Esophagus muscularis mucosa (tissue), 4 donors: Measurements from ENCODE around the gene ANKRD33B. TPM values are rescaled to one million over a fixed set of nuclear protein-coding genes. Genes with fewer than 3 reads are reported as not detected.
"Not testable (repeated sequence)": the region's sequence is repeated elsewhere in the genome, so short reads cannot be mapped to it uniquely, and the experiment has no call there.

Experiments used
- DNase-seq: peaks from one replicate; pipeline ENCODE4 v3.0.0-alpha.2; 2017; ENCODE audit errors: extremely low spot score
- H3K27ac ChIP-seq, 4 donors: fragments of 200-600 bp; sonication (generic); replicated peaks in 1 of 4; 1 replicate in 3 of 4; 2 replicates in 1 of 4; pipeline ENCODE4 v1.5.1; 2016 to 2019; ENCODE audit warnings: mild to moderate bottlenecking in 1 of 4
- H3K27me3 ChIP-seq, 4 donors: fragments of 200-600 bp; sonication (generic); one replicate each; pipeline versions ENCODE4 v1.5.1 to v1.6.0; 2016 to 2019
- H3K36me3 ChIP-seq, 4 donors: fragments of 200-600 bp; sonication (generic); one replicate each; pipeline ENCODE4 v1.5.1; 2016 to 2019
- H3K4me1 ChIP-seq, 4 donors: fragments of 200-600 bp; sonication (generic); one replicate each; pipeline ENCODE4 v1.5.1; 2016 to 2019
- H3K4me3 ChIP-seq, 4 donors: fragments of 200-600 bp; sonication (generic); 1 replicate in 2 of 4; 2 replicates in 2 of 4; pipeline ENCODE4 v1.5.1; 2016 to 2019; ENCODE audit warnings: mild to moderate bottlenecking in 4 of 4, moderate library complexity in 1 of 4
- H3K9me3 ChIP-seq, 4 donors: fragments of 200-600 bp; sonication (generic); 1 replicate in 3 of 4; 2 replicates in 1 of 4; pipeline ENCODE4 v1.5.1; 2016 to 2019
- EP300 ChIP-seq: sonication (generic); formaldehyde crosslinking; IDR thresholded peaks from one replicate; pipeline ENCODE4 v1.6.1; 2017; ENCODE audit warnings: antibody characterized with exemption
- POLR2A ChIP-seq: fragments of 450-650 bp; IDR thresholded peaks from one replicate; pipeline ENCODE4 v1.6.1; 2017; ENCODE audit warnings: antibody characterized with exemption, moderate library complexity, mild to moderate bottlenecking, low read depth
- POLR2AphosphoS5 ChIP-seq, 2 donors: sonication (generic); formaldehyde crosslinking; IDR thresholded peaks; one replicate each; pipeline ENCODE4 v1.6.1; 2017; ENCODE audit warnings: antibody characterized with exemption in 2 of 2
- WGBS: methylation state at CpG from one replicate; pipeline ENCODE4 v1.1.5; 2018; 5-methylcytosine and 5-hydroxymethylcytosine counted together
- intact Hi-C: fragments of 100-400 bp; cut with DNase I; formaldehyde crosslinking; loops from one replicate; pipeline ENCODE4 v1.15.1; 2023
- total RNA-seq, 4 donors: library from RNA; depleted of rRNA; stranded (reverse); fragments of >200 nt; gene quantifications; one replicate each; pipeline versions ENCODE4 v1.1.0 to v1.2.1, GENCODE V29; 2016
- TF ChIP-seq, protein P1 (sequence below), 3 experiments: fragments of 200-600 bp in 2 of 3; fragments of 450-650 bp in 1 of 3; sonication (generic) in 2 of 3; IDR thresholded peaks; one replicate each; pipeline ENCODE4 v1.5.1; 2017 to 2019; ENCODE audit warnings: antibody characterized with exemption in 3 of 3, mild to moderate bottlenecking in 2 of 3, moderate library complexity in 1 of 3

The ANKRD33B gene
- total RNA-seq, 4 donors from 2014 or later, result 4.6 to 8.2 (median 6.7) TPM

DNA sequence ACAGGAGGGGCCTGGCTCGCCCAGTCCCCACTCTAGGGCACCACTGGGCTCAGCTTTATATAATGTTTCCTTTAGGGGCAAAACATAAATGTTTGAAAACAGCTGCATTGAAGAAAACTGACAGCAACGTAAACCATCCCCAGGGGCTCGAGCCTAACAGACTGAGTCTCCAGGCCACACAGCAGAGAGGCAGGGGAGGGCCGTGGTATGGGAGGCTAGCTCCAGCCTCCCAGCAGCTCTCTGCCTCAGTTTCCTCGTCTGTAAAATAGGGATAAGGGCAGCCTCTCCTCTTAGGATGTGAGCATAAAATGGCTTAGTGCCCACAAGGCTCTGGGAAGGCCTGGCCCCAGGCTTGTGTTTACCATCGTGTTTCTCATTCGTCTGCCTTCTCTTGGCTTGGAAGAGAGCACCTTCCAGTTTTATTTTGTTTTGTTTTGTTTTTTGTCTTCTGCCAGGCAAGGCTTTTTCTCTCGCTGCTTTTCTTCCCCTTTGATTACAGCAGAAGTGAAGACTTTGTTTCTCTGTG, 2.7 kb downstream of the ANKRD33B start:
- TF ChIP-seq POLR2AphosphoS5 (IDR thresholded peaks at IDR 0.05), result no peak
- no peak for TF ChIP-seq EP300
- TF ChIP-seq POLR2A, result no peak
- TF ChIP-seq, protein P1, sequence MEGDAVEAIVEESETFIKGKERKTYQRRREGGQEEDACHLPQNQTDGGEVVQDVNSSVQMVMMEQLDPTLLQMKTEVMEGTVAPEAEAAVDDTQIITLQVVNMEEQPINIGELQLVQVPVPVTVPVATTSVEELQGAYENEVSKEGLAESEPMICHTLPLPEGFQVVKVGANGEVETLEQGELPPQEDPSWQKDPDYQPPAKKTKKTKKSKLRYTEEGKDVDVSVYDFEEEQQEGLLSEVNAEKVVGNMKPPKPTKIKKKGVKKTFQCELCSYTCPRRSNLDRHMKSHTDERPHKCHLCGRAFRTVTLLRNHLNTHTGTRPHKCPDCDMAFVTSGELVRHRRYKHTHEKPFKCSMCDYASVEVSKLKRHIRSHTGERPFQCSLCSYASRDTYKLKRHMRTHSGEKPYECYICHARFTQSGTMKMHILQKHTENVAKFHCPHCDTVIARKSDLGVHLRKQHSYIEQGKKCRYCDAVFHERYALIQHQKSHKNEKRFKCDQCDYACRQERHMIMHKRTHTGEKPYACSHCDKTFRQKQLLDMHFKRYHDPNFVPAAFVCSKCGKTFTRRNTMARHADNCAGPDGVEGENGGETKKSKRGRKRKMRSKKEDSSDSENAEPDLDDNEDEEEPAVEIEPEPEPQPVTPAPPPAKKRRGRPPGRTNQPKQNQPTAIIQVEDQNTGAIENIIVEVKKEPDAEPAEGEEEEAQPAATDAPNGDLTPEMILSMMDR (IDR thresholded peaks at IDR 0.05), result no peak
- no peak for DNase-seq
- H3K9me3 ChIP-seq, result no peaks in the 10 kb centered on the region
- peaks cover 0 to 49% (median 21%) of the 10 kb centered on the region in 4 donors for H3K27me3 ChIP-seq
- no peaks in the 10 kb centered on the region for H3K36me3 ChIP-seq
- intact Hi-C loops, result no loop called here
- peaks cover 16 to 59% (median 41%) of the 10 kb centered on the region in 4 donors for H3K4me1 ChIP-seq
- 80% methylated on average over 8 of the region's 8 CpGs for WGBS
- peak overlapping the region; percentile 44 to 59 (median 50) for H3K27ac ChIP-seq
- peak overlapping the region; percentile 63 to 77 (median 70) for H3K4me3 ChIP-seq

- H3K27me3 ChIP-seq, result peaks cover 0 to 44% (median 21%) of the 10 kb centered on the region in 4 donors
- no peak for DNase-seq
- TF ChIP-seq EP300 (no peak), POLR2A (no peak), POLR2AphosphoS5 (IDR thresholded peaks at IDR 0.05) (no peak)
- TF ChIP-seq, protein P1 (IDR thresholded peaks at IDR 0.05), result no peak
- H3K4me1 ChIP-seq, result peaks cover 16 to 59% (median 41%) of the 10 kb centered on the region in 4 donors
- intact Hi-C loops, result no loop called here
- WGBS, result 81% methylated on average over 10 of the region's 10 CpGs
- no peaks in the 10 kb centered on the region for H3K9me3 ChIP-seq
- H3K36me3 ChIP-seq, result no peaks in the 10 kb centered on the region
- H3K27ac ChIP-seq, result peak overlapping the region; percentile 15 to 59 (median 47)
- H3K4me3 ChIP-seq, result peak overlapping the region; percentile 63 to 77 (median 70)
Measured at GRCh38 chr5:10567121-10567591, 3.3 kb downstream of the ANKRD33B start.

GRCh38 chr5:10567781-10568321, 4.0 kb downstream of the ANKRD33B start:
- H3K27me3 ChIP-seq, result peaks cover 0 to 37% (median 18%) of the 10 kb centered on the region in 4 donors
- peak overlapping the region in 1 of 4 donors; percentile 52 for H3K27ac ChIP-seq
- no peaks in the 10 kb centered on the region for H3K9me3 ChIP-seq
- intact Hi-C loops, result no loop called here
- WGBS, result 61% methylated on average over 4 of the region's 4 CpGs
- TF ChIP-seq, protein P1 (IDR thresholded peaks at IDR 0.05), result no peak
- peaks cover 16 to 55% (median 37%) of the 10 kb centered on the region in 4 donors for H3K4me1 ChIP-seq
- no peaks in the 10 kb centered on the region for H3K36me3 ChIP-seq
- no peak for DNase-seq
- peak overlapping the region in 1 of 4 donors; percentile 69 for H3K4me3 ChIP-seq

- H3K4me3 ChIP-seq, H3K27ac ChIP-seq, H3K36me3 ChIP-seq, intact Hi-C loops, H3K27me3 ChIP-seq, H3K9me3 ChIP-seq, DNase-seq: not testable (repeated sequence)
- H3K4me1 ChIP-seq, result peaks cover 2 to 31% (median 12%) of the 10 kb centered on the region in 4 donors
- 100% methylated on average over 2 of the region's 2 CpGs for WGBS
Measured at GRCh38 chr5:10570540-10570939, 6.7 kb downstream of the ANKRD33B start.

DNA sequence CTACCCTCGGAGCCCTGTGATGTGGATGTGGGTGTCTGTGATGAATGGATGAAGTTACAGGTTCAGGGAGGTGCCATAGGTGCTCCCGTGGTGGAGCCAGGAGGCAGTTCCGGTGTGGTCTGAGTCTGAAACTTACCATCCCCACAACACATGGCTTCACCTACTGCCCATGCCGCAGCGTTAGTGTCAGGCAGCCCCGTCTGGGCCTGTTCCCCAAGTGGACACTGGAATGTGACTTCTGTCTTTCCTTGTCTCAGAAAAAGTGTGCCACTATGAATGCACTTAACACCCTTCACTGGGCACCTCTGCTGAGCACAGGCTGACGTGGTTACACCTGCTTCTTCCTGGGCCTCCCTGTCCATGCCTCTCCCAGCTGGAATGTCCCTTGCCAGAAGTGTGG, 8.6 kb downstream of the ANKRD33B start:
- H3K27me3 ChIP-seq, result no peaks in the 10 kb centered on the region
- 97% methylated on average over 6 of the region's 7 CpGs for WGBS
- H3K9me3 ChIP-seq, result no peaks in the 10 kb centered on the region
- DNase-seq, result no peak
- H3K27ac ChIP-seq, result no peak overlapping the region
- intact Hi-C loops, result no loop called here
- TF ChIP-seq, protein P1 (IDR thresholded peaks at IDR 0.05), result no peak
- TF ChIP-seq EP300, result no peak
- TF ChIP-seq POLR2AphosphoS5 (IDR thresholded peaks at IDR 0.05), result no peak
- TF ChIP-seq POLR2A, result no peak
- peaks cover 5 to 16% (median 11%) of the 10 kb centered on the region in 4 donors for H3K4me1 ChIP-seq
- H3K4me3 ChIP-seq, result no peak overlapping the region
- no peaks in the 10 kb centered on the region for H3K36me3 ChIP-seq
